Suprapubic skin (tissue), 4 donors: ENCODE measurements around the gene APH1A. TPM values are rescaled to one million over a fixed set of nuclear protein-coding genes. Genes with fewer than 3 reads are reported as not detected.
"Not testable (repeated sequence)": the region's sequence is repeated elsewhere in the genome, so short reads cannot be mapped to it uniquely, and the experiment has no call there.

ENCODE experiments used
- DNase-seq, 2 donors: peaks; one replicate each; pipeline ENCODE4 v3.0.0-alpha.2; 2019; ENCODE audit warnings: low spot score in 2 of 2
- H3K27ac ChIP-seq: fragments of 200-600 bp; sonication (generic); one replicate; pipeline ENCODE4 v1.5.1; 2019
- H3K27me3 ChIP-seq: fragments of 200-600 bp; sonication (generic); one replicate; pipeline ENCODE4 v1.5.1; 2019
- H3K36me3 ChIP-seq: fragments of 200-600 bp; sonication (generic); one replicate; pipeline ENCODE4 v1.5.1; 2019
- H3K4me1 ChIP-seq: fragments of 200-600 bp; sonication (generic); one replicate; pipeline ENCODE4 v1.5.1; 2019
- H3K4me3 ChIP-seq: fragments of 200-600 bp; sonication (generic); one replicate; pipeline ENCODE4 v1.5.1; 2019; ENCODE audit warnings: mild to moderate bottlenecking
- H3K9me3 ChIP-seq: fragments of 200-600 bp; sonication (generic); one replicate; pipeline ENCODE4 v1.5.1; 2019
- EP300 ChIP-seq: sonication (generic); formaldehyde crosslinking; IDR thresholded peaks from one replicate; pipeline ENCODE4 v1.6.1; 2017; ENCODE audit warnings: antibody characterized with exemption
- POLR2A ChIP-seq, 2 donors: fragments of 450-650 bp; IDR thresholded peaks; one replicate each; pipeline ENCODE4 v1.6.1; 2017; ENCODE audit warnings: antibody characterized with exemption in 2 of 2, mild to moderate bottlenecking in 2 of 2, moderate library complexity in 2 of 2
- POLR2AphosphoS5 ChIP-seq, 3 donors: sonication (generic); formaldehyde crosslinking; IDR thresholded peaks; one replicate each; pipeline ENCODE4 v1.6.1; 2017; ENCODE audit warnings: antibody characterized with exemption in 3 of 3
- WGBS: methylation state at CpG from one replicate; pipeline ENCODE4 v1.1.5; 2018; 5-methylcytosine and 5-hydroxymethylcytosine counted together
- total RNA-seq, 4 donors: library from RNA; depleted of rRNA; stranded (reverse); fragments of >200 nt; gene quantifications; one replicate each; pipeline ENCODE4 v1.1.0, GENCODE V29; 2016
- TF ChIP-seq, protein P1 (sequence below), 2 donors: fragments of 200-600 bp in 1 of 2; fragments of 450-650 bp in 1 of 2; sonication (generic) in 1 of 2; IDR thresholded peaks; one replicate each; pipeline ENCODE4 v1.5.1; 2016 to 2019; ENCODE audit warnings: antibody characterized with exemption in 2 of 2, mild to moderate bottlenecking in 1 of 2, moderate library complexity in 1 of 2

APH1A gene
- total RNA-seq, 4 donors from 2014 or later, result 92.5 to 141 (median 125) TPM

DNA sequence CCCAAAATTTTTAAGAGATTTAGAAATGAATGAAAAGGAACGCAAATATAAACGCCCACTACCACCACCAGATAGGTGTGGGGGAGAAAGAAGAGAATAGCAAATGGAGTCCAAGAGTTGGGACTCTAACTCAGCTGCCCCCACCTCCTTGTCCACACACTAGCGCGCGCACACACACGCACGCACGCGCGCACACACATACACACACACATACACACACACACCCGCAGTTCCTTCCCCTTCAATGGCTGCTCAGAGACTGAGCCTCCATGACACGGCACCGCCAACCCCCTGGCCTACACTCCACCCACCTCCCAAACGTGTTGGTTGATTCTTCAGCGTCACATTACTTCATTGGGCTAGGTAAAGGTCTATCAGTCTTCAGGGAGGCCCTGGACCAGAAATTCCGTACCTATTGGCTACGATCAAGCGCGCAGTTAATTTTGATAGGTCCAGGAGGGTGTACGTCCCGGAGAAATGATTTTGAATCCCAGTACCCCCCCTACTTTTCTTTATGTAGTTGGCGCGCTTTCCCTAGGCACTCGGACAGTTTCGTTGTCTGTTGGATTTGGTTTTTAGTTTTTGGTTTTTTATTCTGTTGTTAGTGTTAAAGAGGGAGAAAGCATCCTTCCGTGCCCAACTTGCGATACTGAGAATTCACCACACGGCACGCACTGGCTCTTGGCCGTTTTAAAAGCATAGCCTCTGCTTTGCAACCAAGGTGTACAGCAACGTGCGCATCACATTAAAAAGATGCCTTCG is 32.8 kb downstream of the APH1A start, which contains the start of gene ANP32E:
Gene ANP32E (minus strand): TSS at position 261 of the 762 bp plus-strand sequence. CDS start 326 bp downstream, outside the sequence.
- Histone ChIP-seq H3K36me3 (no peaks in the 10 kb centered on the region), H3K9me3 (no peaks in the 10 kb centered on the region), H3K4me1 (peaks cover 21% of the 10 kb centered on the region), H3K27me3 (no peaks in the 10 kb centered on the region), H3K4me3 (peak within 1 kb of the TSS; percentile 99), H3K27ac (peak within 1 kb of the TSS; percentile 99)
- TF ChIP-seq POLR2A (IDR thresholded peaks at IDR 0.05) (peak; percentile 16 to 69), EP300 (no peak), POLR2AphosphoS5 (IDR thresholded peaks at IDR 0.05) (peak; percentile 42 to 95 (median 94))
- TF ChIP-seq, protein P1, sequence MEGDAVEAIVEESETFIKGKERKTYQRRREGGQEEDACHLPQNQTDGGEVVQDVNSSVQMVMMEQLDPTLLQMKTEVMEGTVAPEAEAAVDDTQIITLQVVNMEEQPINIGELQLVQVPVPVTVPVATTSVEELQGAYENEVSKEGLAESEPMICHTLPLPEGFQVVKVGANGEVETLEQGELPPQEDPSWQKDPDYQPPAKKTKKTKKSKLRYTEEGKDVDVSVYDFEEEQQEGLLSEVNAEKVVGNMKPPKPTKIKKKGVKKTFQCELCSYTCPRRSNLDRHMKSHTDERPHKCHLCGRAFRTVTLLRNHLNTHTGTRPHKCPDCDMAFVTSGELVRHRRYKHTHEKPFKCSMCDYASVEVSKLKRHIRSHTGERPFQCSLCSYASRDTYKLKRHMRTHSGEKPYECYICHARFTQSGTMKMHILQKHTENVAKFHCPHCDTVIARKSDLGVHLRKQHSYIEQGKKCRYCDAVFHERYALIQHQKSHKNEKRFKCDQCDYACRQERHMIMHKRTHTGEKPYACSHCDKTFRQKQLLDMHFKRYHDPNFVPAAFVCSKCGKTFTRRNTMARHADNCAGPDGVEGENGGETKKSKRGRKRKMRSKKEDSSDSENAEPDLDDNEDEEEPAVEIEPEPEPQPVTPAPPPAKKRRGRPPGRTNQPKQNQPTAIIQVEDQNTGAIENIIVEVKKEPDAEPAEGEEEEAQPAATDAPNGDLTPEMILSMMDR (IDR thresholded peaks at IDR 0.05), result peak in 1 of 2 donors; percentile 7
- WGBS, result under 1% methylated on average over 33 of the region's 33 CpGs
- DNase-seq, result peak; percentile 96 to 97

DNA sequence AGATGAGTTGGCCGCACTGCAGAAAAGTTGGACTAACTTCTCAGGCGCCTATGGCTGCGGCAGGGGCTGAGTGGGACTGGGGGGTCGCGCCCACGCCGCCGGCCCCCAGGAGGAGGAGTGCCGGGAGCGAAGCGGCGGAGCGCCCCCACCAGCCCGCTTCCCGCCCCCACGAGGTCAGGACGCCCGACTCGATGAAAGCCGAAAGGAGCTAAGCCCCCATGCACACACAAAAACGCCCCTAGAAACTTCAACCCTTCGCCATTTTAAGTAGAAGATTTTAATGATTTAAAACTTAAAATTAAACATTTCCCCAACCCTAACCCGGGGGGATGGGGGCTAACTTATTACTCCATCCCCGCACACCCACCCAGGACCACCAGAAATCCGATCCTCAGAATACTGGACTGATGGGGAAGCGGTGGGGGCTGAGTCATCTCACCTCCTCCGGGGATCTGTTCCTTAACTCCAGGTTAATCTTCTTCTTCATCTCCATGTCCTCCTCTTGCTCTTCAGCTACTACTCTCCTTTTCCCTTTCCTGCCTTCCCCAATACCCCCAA is 33.4 kb downstream of the APH1A start:
- Histone ChIP-seq H3K36me3 (no peaks in the 10 kb centered on the region), H3K27ac (peak overlapping the region; percentile 99), H3K4me1 (peaks cover 21% of the 10 kb centered on the region), H3K9me3 (no peaks in the 10 kb centered on the region), H3K4me3 (peak overlapping the region; percentile 99), H3K27me3 (no peaks in the 10 kb centered on the region)
- DNase-seq, result peak; percentile 72 to 76
- TF ChIP-seq EP300 (no peak), POLR2A (IDR thresholded peaks at IDR 0.05) (no peak), POLR2AphosphoS5 (IDR thresholded peaks at IDR 0.05) (no peak)
- TF ChIP-seq, protein P1 (IDR thresholded peaks at IDR 0.05), result no peak
- WGBS, result 0% methylated on average over 19 of the region's 27 CpGs

DNA sequence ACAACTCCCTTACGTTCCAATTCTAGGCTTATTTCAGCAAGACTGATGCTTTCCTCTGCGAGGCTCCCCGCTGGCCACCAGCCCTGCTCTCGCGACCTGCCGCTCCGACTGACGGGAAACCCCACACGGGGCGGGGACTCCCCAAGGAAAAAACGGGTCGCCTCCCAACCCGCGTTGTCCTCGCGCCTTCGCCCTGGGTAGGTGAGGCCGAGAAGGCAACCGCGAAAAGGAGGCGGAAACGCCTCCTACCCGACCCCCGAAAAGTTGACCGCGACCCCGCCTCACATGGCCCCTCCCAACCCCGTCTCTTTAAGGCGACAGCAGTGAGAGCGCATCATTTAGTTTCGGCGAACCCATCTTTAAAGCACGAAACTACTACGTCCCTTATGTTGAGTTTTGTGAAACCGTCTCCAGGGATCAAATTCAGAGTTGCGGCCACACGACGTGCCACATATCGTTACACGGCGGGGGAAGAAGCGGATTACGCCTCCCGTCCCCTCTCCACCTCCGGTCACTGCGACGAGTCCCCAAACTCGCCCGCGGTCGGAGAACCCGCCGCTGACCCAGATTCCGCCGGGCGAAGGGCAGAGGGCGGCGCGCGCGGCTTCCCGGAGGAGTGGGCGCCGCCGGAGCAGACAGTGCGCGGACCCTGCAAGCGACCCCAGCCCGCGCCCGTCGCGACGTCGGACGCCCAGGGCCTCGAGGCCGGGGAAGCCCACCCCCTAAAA is 34.1 kb downstream of the APH1A start:
- Histone ChIP-seq H3K9me3 (no peaks in the 10 kb centered on the region), H3K27me3 (no peaks in the 10 kb centered on the region), H3K36me3 (no peaks in the 10 kb centered on the region), H3K4me1 (peaks cover 21% of the 10 kb centered on the region), H3K4me3 (peak overlapping the region; percentile 99), H3K27ac (peak overlapping the region; percentile 99)
- 1% methylated on average over 18 of the region's 78 CpGs for WGBS
- DNase-seq, result peak; percentile 92 to 93
- TF ChIP-seq POLR2AphosphoS5 (IDR thresholded peaks at IDR 0.05) (peak in 2 of 3 donors; percentile 43 to 44), EP300 (no peak), POLR2A (IDR thresholded peaks at IDR 0.05) (peak; percentile 44 to 67)
- TF ChIP-seq, protein P1 (IDR thresholded peaks at IDR 0.05), result no peak

DNA sequence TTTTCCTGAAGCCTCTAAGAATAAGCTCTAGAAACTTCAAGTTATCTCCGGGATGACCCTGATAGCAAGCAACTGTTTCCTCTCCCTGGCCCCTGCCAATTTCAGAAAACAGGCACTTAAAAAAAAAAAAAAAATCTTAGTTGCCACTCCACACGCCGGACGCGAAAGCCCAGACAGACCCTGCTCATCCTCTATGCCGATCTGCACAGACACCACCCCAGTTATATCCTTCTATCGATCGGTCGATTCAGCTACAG is 34.6 kb downstream of the APH1A start:
- H3K4me3 ChIP-seq, result peak overlapping the region; percentile 99
- no peak for DNase-seq
- no peaks in the 10 kb centered on the region for H3K9me3 ChIP-seq
- 0% methylated on average over 9 of the region's 9 CpGs for WGBS
- peaks cover 4% of the 10 kb centered on the region for H3K36me3 ChIP-seq
- peaks cover 21% of the 10 kb centered on the region for H3K4me1 ChIP-seq
- H3K27me3 ChIP-seq, result no peaks in the 10 kb centered on the region
- TF ChIP-seq EP300, result no peak
- peak overlapping the region; percentile 99 for H3K27ac ChIP-seq

DNA sequence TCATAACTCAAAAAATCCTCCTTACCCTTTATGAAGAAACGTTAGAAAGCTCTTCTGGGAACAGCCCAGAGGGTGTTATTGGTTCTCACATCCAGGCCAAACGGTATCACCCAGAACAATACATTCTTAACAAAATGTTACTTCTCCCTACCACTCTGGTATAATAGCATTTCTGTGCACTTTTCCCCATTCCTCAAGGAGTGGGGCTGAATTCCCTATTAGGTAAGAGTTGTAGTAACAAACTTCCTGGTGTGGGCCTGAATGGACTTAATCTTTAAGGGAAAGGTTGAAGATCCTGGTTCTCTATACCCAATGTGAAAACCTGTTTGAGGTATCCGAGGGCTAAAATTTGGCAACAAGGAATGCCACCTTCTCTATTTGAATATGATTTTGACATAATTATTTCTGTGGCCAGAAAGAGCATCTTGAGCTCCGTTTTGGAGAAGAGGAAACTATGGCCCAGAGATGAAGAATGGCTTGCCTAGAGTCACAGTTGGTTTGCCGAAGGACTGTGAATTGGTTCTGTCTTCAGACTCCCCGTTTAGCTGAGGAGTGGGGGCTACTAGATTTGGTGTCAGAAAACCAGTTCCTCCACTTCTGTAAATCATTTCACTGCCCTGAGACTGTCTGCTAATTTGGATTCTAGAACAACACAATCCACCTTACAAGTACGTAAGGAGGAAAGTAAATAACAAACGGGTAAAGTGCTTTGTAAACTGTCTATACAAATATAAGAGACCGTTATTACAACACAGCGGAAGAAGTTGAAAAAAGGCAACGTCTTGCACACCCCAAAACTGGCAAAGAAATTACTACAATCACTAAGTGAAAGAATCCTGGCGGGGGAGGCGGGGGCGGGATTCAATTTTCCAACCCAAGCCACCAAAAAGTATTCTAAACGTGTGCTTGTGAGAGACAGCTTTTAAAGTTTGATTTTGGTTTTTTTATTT is 35.2 kb downstream of the APH1A start:
- Histone ChIP-seq H3K9me3 (no peaks in the 10 kb centered on the region), H3K4me3 (peak overlapping the region; percentile 99), H3K27me3 (no peaks in the 10 kb centered on the region), H3K36me3 (peaks cover 8% of the 10 kb centered on the region), H3K4me1 (peaks cover 21% of the 10 kb centered on the region), H3K27ac (peak overlapping the region; percentile 99)
- whole genome bisulfite sequencing, result 9% methylated on average over 15 of the region's 15 CpGs
- no peak for TF ChIP-seq POLR2A (IDR thresholded peaks at IDR 0.05)
- no peak for TF ChIP-seq POLR2AphosphoS5 (IDR thresholded peaks at IDR 0.05)
- TF ChIP-seq EP300, result no peak
- DNase-seq, result peak in 1 of 2 donors; percentile 77

DNA sequence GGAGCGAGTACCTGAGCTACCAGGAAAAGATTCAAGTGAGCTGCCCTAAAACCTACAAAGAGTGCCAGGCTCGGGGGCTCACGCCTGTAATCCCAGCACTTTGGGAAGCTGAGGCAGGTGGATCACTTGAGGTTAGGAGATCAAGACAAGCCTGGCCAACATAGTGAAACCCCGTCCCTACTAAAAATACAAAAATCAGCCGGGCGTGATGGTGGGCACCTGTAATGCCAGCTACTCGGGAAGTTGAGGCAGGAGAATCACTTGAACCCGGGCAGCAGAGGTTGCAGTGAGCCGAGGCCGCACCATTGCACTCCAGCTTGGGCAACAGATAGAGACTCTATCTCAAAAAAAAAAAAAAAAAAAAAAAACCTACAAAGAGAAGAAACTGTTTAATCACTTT is 35.9 kb downstream of the APH1A start:
- not testable (repeated sequence) for H3K27ac ChIP-seq, H3K4me3 ChIP-seq, H3K27me3 ChIP-seq, H3K9me3 ChIP-seq
- Histone ChIP-seq H3K36me3 (peaks cover 13% of the 10 kb centered on the region), H3K4me1 (peaks cover 21% of the 10 kb centered on the region)
- WGBS, result 92% methylated on average over 10 of the region's 10 CpGs
- peak in 1 of 2 donors; percentile 44 for DNase-seq

DNA sequence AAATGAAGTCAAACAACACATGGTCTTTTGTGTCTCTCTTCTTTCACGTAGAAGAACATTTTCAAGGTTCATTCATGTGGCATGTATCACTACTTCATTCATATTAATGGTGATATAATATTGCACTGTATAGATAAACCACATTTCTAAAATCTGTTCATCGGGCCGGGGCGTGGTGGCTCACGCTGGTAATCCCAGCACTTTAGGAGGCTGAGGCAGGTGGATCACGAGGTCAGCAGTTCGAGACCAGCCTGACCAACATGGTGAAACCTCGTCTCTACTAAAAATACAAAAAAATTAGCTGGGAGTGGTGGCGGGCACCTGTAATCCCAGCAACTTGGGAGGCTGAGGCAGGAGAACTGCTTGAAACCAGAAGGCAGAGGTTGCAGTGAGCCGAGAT is 40.6 kb downstream of the APH1A start:
- not testable (repeated sequence) for H3K4me3 ChIP-seq, H3K9me3 ChIP-seq, H3K27ac ChIP-seq, H3K4me1 ChIP-seq, H3K27me3 ChIP-seq
- DNase-seq, result peak in 1 of 2 donors; percentile 20
- WGBS, result 95% methylated on average over 10 of the region's 10 CpGs
- H3K36me3 ChIP-seq, result peaks cover 42% of the 10 kb centered on the region
